GM10847 (cell line): ENCODE measurements around the gene SIGLEC8.

Experiments
- POLR2A ChIP-seq: IDR thresholded peaks from 2 replicates; pipeline ENCODE4 v1.6.1; 2011; ENCODE audit not compliant: insufficient read length; ENCODE audit errors: extremely low read depth

Gene SIGLEC8

GRCh38 chr19:51458051-51458645 lies at the start of gene SIGLEC8:
SIGLEC8 (minus strand) TSS chr19:51458454; CDS start chr19:51458387, 67 bp downstream.
- TF ChIP-seq POLR2A, result no peak

- no peak for TF ChIP-seq POLR2A
Measured at GRCh38 chr19:51507640-51508058, 49.4 kb upstream of the SIGLEC8 start.

GRCh38 chr19:51507192-51507591 lies 48.9 kb upstream of the SIGLEC8 start:
- no peak for TF ChIP-seq POLR2A

GRCh38 chr19:51505904-51506303 lies 47.6 kb upstream of the SIGLEC8 start:
- no peak for TF ChIP-seq POLR2A

GRCh38 chr19:51503896-51504295 lies 45.6 kb upstream of the SIGLEC8 start:
- TF ChIP-seq POLR2A, result no peak

GRCh38 chr19:51503286-51503817 lies 45.1 kb upstream of the SIGLEC8 start:
- no peak for TF ChIP-seq POLR2A

- no peak for TF ChIP-seq POLR2A
Measured at GRCh38 chr19:51501594-51502263, 43.5 kb upstream of the SIGLEC8 start, which contains the start of gene SIGLEC12. SIGLEC12 (minus strand) TSS chr19:51501800; CDS start chr19:51501733, 67 bp downstream.

- no peak for TF ChIP-seq POLR2A
Measured at GRCh38 chr19:51497666-51498065, 39.4 kb upstream of the SIGLEC8 start.

GRCh38 chr19:51493776-51494175 lies 35.5 kb upstream of the SIGLEC8 start:
- no peak for TF ChIP-seq POLR2A

GRCh38 chr19:51491586-51491985 lies 33.3 kb upstream of the SIGLEC8 start:
- TF ChIP-seq POLR2A, result no peak

GRCh38 chr19:51490676-51491075 lies 32.4 kb upstream of the SIGLEC8 start:
- no peak for TF ChIP-seq POLR2A

GRCh38 chr19:51489113-51489512 lies 30.9 kb upstream of the SIGLEC8 start:
- TF ChIP-seq POLR2A, result no peak

- TF ChIP-seq POLR2A, result no peak
Measured at GRCh38 chr19:51488491-51488890, 30.2 kb upstream of the SIGLEC8 start.

GRCh38 chr19:51485960-51486660 lies 27.9 kb upstream of the SIGLEC8 start:
- TF ChIP-seq POLR2A, result no peak

- no peak for TF ChIP-seq POLR2A
Measured at GRCh38 chr19:51480590-51480989, 22.3 kb upstream of the SIGLEC8 start.
